GM23338 (cell line): ENCODE measurements around the gene NGB. TPM values are rescaled to one million over a fixed set of nuclear protein-coding genes. Genes with fewer than 3 reads are reported as not detected.

ENCODE experiments used
- ATAC-seq: fragments of 200-7000 bp; cut with Tn5 transposase; 3 replicates; pipeline ENCODE4 v1.9.1; 2020
- DNase-seq: peaks from one replicate; pipeline ENCODE4 v3.0.0-alpha.2; 2015; ENCODE audit warnings: low spot score
- H2AFZ ChIP-seq: fragments of 200-600 bp; sonication (generic); 2 replicates; pipeline ENCODE4 v1.8.0; 2016; ENCODE audit warnings: antibody characterized with exemption, mild to moderate bottlenecking, moderate library complexity
- H3F3A ChIP-seq: fragments of 200-600 bp; sonication (generic); replicated peaks from 2 replicates; pipeline ENCODE4 v1.8.0; 2017; ENCODE audit warnings: antibody characterized with exemption, mixed run types, low read depth
- H3K27ac ChIP-seq: fragments of 200-600 bp; sonication (generic); 2 replicates; pipeline ENCODE4 v1.6.1; 2016; ENCODE audit warnings: low read depth
- H3K27me3 ChIP-seq: fragments of 200-600 bp; sonication (generic); 2 replicates; pipeline ENCODE4 v1.8.0; 2016; ENCODE audit warnings: mild to moderate bottlenecking, mixed run types, moderate library complexity; ENCODE audit not compliant: insufficient read depth
- H3K36me3 ChIP-seq: fragments of 200-600 bp; sonication (generic); 2 replicates; pipeline ENCODE4 v1.8.0; 2016; ENCODE audit warnings: mild to moderate bottlenecking; ENCODE audit not compliant: insufficient read depth
- H3K4me1 ChIP-seq: fragments of 200-600 bp; sonication (generic); 2 replicates; pipeline ENCODE4 v1.8.0; 2016; ENCODE audit warnings: mild to moderate bottlenecking, moderate library complexity; ENCODE audit not compliant: insufficient read depth
- H3K4me2 ChIP-seq: fragments of 200-600 bp; sonication (generic); 2 replicates; pipeline ENCODE4 v1.7.1; 2017; ENCODE audit warnings: mixed run types
- H3K4me3 ChIP-seq: fragments of 200-600 bp; sonication (generic); 2 replicates; pipeline ENCODE4 v1.6.1; 2016; ENCODE audit warnings: mixed run types
- H3K79me2 ChIP-seq: fragments of 200-600 bp; sonication (generic); replicated peaks from 2 replicates; pipeline ENCODE4 v1.8.0; 2017; ENCODE audit warnings: mild to moderate bottlenecking; ENCODE audit not compliant: insufficient read depth
- H3K9me2 ChIP-seq: fragments of 200-600 bp; sonication (generic); 2 replicates; pipeline ENCODE4 v1.8.0; 2017; ENCODE audit not compliant: insufficient read depth
- H4K20me1 ChIP-seq: fragments of 200-600 bp; sonication (generic); replicated peaks from 2 replicates; pipeline ENCODE4 v1.8.0; 2017; ENCODE audit warnings: mild to moderate bottlenecking; ENCODE audit not compliant: insufficient read depth
- H3K27ac Mint-ChIP-seq: 2 replicates; pipeline ENCODE4 v1.8.0; 2020; ENCODE audit warnings: inconsistent platforms, mild to moderate bottlenecking, moderate library complexity, mixed read lengths
- H3K27me3 Mint-ChIP-seq: 3 replicates; pipeline ENCODE4 v1.8.0; 2022; ENCODE audit warnings: low read depth, mild to moderate bottlenecking, moderate library complexity, mixed read lengths, inconsistent platforms; ENCODE audit not compliant: insufficient read depth, poor library complexity
- H3K36me3 Mint-ChIP-seq: 3 replicates; pipeline ENCODE4 v1.8.0; 2021; ENCODE audit warnings: low read depth, mild to moderate bottlenecking, inconsistent platforms, moderate library complexity, mixed read lengths
- H3K4me1 Mint-ChIP-seq: 3 replicates; pipeline ENCODE4 v1.8.0; 2020; ENCODE audit warnings: mild to moderate bottlenecking, inconsistent platforms, mixed read lengths
- H3K4me3 Mint-ChIP-seq: 3 replicates; pipeline ENCODE4 v1.8.0; 2021; ENCODE audit warnings: moderate library complexity, mild to moderate bottlenecking, inconsistent platforms, mixed read lengths
- H3K9me3 Mint-ChIP-seq: 3 replicates; pipeline ENCODE4 v1.8.0; 2020; ENCODE audit warnings: moderate library complexity, mild to moderate bottlenecking, inconsistent platforms, mixed read lengths
- CREB1 ChIP-seq: fragments of 250-450 bp; sonication (Bioruptor Pico); IDR thresholded peaks from 2 replicates; pipeline ENCODE4 v1.5.0; 2020; ENCODE audit warnings: low read depth, mild to moderate bottlenecking, moderate library complexity
- CTCF ChIP-seq, 2 experiments: fragments of 200-600 bp in 1 of 2; sonication (generic) in 1 of 2; conservative IDR thresholded peaks; 2 replicates each; pipeline versions ENCODE4 v1.5.1 to v1.6.1; 2016 to 2017; ENCODE audit warnings: antibody characterized with exemption in 2 of 2, low read depth in 2 of 2, mild to moderate bottlenecking in 2 of 2, moderate library complexity in 1 of 2
- ETS1 ChIP-seq: IDR thresholded peaks from 2 replicates; pipeline ENCODE4 v1.6.1; 2016; ENCODE audit warnings: antibody characterized with exemption
- EZH2 ChIP-seq: fragments of 200-600 bp; sonication (generic); IDR thresholded peaks from one replicate; pipeline ENCODE4 v1.8.0; 2017; ENCODE audit warnings: antibody characterized with exemption, mild to moderate bottlenecking, low read depth; ENCODE audit not compliant: unreplicated experiment
- EZH2phosphoT487 ChIP-seq: fragments of 200-600 bp; sonication (generic); IDR thresholded peaks from one replicate; pipeline ENCODE4 v1.8.1; 2018; ENCODE audit warnings: antibody characterized with exemption; ENCODE audit not compliant: unreplicated experiment
- JUNB ChIP-seq: IDR thresholded peaks from one replicate; pipeline ENCODE4 v1.6.1; 2016; ENCODE audit warnings: antibody characterized with exemption; ENCODE audit not compliant: unreplicated experiment
- NANOG ChIP-seq: IDR thresholded peaks from 2 replicates; pipeline ENCODE4 v1.6.1; 2016; ENCODE audit warnings: antibody characterized with exemption, borderline replicate concordance
- POLR2AphosphoS5 ChIP-seq: IDR thresholded peaks from 2 replicates; pipeline ENCODE4 v1.6.1; 2016; ENCODE audit warnings: antibody characterized with exemption, low read depth
- REST ChIP-seq: IDR thresholded peaks from one replicate; pipeline ENCODE4 v1.6.1; 2018; ENCODE audit warnings: antibody characterized with exemption; ENCODE audit not compliant: unreplicated experiment
- STAT1 ChIP-seq: IDR thresholded peaks from one replicate; pipeline ENCODE4 v1.6.1; 2016; ENCODE audit warnings: antibody characterized with exemption; ENCODE audit not compliant: unreplicated experiment
- ZNF114 ChIP-seq: fragments of 250-450 bp; sonication (Bioruptor Pico); IDR thresholded peaks from 2 replicates; pipeline ENCODE4 v1.5.0; 2020; ENCODE audit warnings: mild to moderate bottlenecking, moderate library complexity
- ZNF331 ChIP-seq: fragments of 250-450 bp; sonication (Bioruptor Pico); IDR thresholded peaks from 2 replicates; pipeline ENCODE4 v1.5.0; 2020; ENCODE audit warnings: low read depth, mild to moderate bottlenecking, moderate library complexity
- polyA plus RNA-seq: library from polyadenylated mRNA; unstranded; fragments of >200 nt; fragmentation: Nextera tagmentation; extraction: Ambion mirVana; gene quantifications from 2 replicates; pipeline ENCODE4 v1.2.1, GENCODE V29; 2016
- total RNA-seq: library from RNA; depleted of rRNA; stranded (reverse); fragments of >200 nt; shearing (Covaris generic); gene quantifications from 2 replicates; pipeline ENCODE4 v1.2.3, GENCODE V29; 2014

The NGB gene
- total and polyA plus RNA-seq, 2 experiments from 2014 or later = 0.21 to 1.0 TPM

- no peaks in the 10 kb centered on the region for H3K9me2 ChIP-seq
- Mint-ChIP-seq H3K4me3 (no peak overlapping the region), H3K36me3 (no peaks in the 10 kb centered on the region; the same call in 2 of the 3 replicates), H3K4me1 (peaks cover 48% of the 10 kb centered on the region), H3K27ac (no peak overlapping the region), H3K9me3 (no peaks in the 10 kb centered on the region; the same call in 2 of the 3 replicates), H3K27me3 (peaks cover 19% of the 10 kb centered on the region)
- ATAC-seq (no peak), DNase-seq (no peak)
- H3K27ac ChIP-seq = no peak overlapping the region
- H3K4me1 ChIP-seq = peaks cover 34% of the 10 kb centered on the region
- H2AFZ ChIP-seq = no peak overlapping the region
- H3K36me3 ChIP-seq = no peaks in the 10 kb centered on the region
- no peak overlapping the region for H3K4me2 ChIP-seq
- H3F3A ChIP-seq = no peaks in the 10 kb centered on the region
- no peaks in the 10 kb centered on the region for H3K79me2 ChIP-seq
- H3K27me3 ChIP-seq = no peaks in the 10 kb centered on the region
- no peak overlapping the region for H3K4me3 ChIP-seq
- no peak for TF ChIP-seq STAT1
- TF ChIP-seq REST = no peak
- no peak for TF ChIP-seq POLR2AphosphoS5
- TF ChIP-seq ETS1 = no peak
- no peak for TF ChIP-seq NANOG
- TF ChIP-seq CTCF (conservative IDR thresholded peaks at IDR 0.05; ENCODE audit: low read depth in 2 of 2) = no peak
- H4K20me1 ChIP-seq = no peaks in the 10 kb centered on the region
Observed at GRCh38 chr14:77219591-77219990, 51.4 kb downstream of the NGB start.

- Histone ChIP-seq H4K20me1 (no peaks in the 10 kb centered on the region), H3K4me1 (peaks cover 24% of the 10 kb centered on the region), H3K27me3 (no peaks in the 10 kb centered on the region), H3F3A (no peaks in the 10 kb centered on the region), H3K79me2 (no peaks in the 10 kb centered on the region), H3K36me3 (no peaks in the 10 kb centered on the region), H3K4me3 (no peak overlapping the region), H2AFZ (no peak overlapping the region), H3K4me2 (no peak overlapping the region), H3K27ac (no peak overlapping the region), H3K9me2 (no peaks in the 10 kb centered on the region)
- Mint-ChIP-seq H3K27me3 (peaks cover 16% of the 10 kb centered on the region), H3K27ac (no peak overlapping the region), H3K4me1 (peaks cover 37% of the 10 kb centered on the region), H3K36me3 (no peaks in the 10 kb centered on the region; the same call in 2 of the 3 replicates), H3K4me3 (no peak overlapping the region), H3K9me3 (no peaks in the 10 kb centered on the region)
- DNase-seq (no peak), ATAC-seq (no peak)
- TF ChIP-seq ETS1 = no peak
- no peak for TF ChIP-seq JUNB
- no peak for TF ChIP-seq POLR2AphosphoS5
- TF ChIP-seq EZH2 = no peak
- TF ChIP-seq ZNF331 (CRISPR knock-in tag) = no peak
- TF ChIP-seq CREB1 = no peak
- TF ChIP-seq STAT1 = no peak
- no peak for TF ChIP-seq EZH2phosphoT487
- no peak for TF ChIP-seq ZNF114 (CRISPR knock-in tag)
- no peak for TF ChIP-seq NANOG
- TF ChIP-seq REST = no peak
Observed at GRCh38 chr14:77217551-77217950, 53.5 kb downstream of the NGB start.
